HT1080 (cell line): ENCODE results near the gene DAPK2. TPM values are rescaled to one million over a fixed set of nuclear protein-coding genes. Genes with fewer than 3 reads are reported as not detected.

Experiments
- DNase-seq: peaks from one replicate; pipeline ENCODE4 v3.0.0-alpha.2; 2015; ENCODE audit warnings: low read depth
- total RNA-seq: library from RNA; depleted of rRNA; stranded (reverse); fragments of >200 nt; shearing (Covaris generic); gene quantifications from 2 replicates; pipeline ENCODE4 v1.2.3, GENCODE V29; 2014

DAPK2 gene
- total RNA-seq, 1 experiment from 2014 or later: 0.43 TPM

- DNase-seq: no peak
Observed at GRCh38 chr15:63998489-63998888, 47.8 kb downstream of the DAPK2 start.

- peak; percentile 33 for DNase-seq
Observed at GRCh38 chr15:63997715-63998442, 48.4 kb downstream of the DAPK2 start.

DNA sequence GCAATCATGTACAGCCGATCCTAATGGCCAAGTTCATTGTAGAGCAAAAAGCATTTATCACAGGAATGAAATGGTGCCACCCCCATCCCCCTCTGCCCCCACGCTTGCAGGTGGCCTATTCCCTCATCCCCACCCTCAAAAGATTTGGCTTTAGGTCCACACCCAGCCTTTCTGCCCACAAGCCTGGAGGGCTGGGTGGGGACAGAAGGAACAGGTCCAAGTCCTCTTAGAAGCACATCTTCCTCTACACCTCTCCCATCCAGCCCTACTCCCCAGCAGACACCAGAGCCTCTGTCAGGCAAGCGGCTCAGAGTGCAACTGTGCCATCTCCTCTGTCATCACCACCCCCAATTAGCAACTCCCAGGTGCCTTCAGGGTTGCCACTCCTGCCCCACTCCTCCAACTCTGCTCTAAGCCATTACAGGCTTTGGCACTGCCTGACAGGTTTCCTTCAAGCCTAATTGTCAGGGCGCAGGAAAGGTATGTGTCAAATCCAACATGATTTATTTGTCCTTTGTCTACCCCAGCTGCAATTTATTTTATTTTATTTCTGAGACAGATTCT, 49.4 kb downstream of the DAPK2 start:
- DNase-seq: no peak

DNA sequence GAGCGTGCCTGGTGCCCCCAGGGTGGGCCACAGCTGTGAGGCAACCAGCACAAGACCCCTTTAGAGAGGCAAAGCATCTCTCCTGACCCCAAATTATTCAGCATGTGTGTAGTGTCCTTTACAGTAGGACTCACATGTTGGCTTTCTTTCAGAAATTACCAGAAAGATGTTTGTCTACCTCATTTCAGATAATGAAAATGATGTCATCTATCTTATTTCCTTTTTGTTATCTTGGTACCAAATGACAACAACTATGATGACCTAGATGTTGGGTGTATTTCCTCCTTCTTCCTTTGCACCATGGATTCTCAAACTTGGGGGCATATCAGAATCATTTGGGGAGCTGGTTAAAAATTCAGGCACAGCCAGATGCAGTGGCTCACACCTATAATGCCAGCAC, 50.5 kb downstream of the DAPK2 start:
- DNase-seq: no peak

- no peak for DNase-seq
Observed at GRCh38 chr15:63994073-63994600, 52.1 kb downstream of the DAPK2 start.

DNA sequence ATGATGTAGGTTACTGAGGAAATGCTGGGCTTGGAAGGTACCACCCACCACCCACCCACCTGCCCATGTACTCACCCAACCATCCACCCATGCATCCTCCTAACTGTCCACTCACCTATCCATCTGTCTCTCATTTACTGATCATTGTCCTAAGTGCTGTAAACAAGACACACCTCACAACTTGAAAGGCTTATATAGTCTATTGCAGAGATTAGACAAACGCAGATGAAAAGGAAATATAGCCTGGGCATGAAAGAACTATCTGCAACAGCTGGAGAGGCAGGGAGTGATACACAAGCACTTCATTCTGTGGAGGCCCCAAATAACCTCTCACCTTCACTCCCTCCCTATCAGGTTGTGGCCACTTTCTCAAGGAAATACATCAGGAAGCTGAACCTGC, 54.0 kb downstream of the DAPK2 start:
- no peak for DNase-seq

DNA sequence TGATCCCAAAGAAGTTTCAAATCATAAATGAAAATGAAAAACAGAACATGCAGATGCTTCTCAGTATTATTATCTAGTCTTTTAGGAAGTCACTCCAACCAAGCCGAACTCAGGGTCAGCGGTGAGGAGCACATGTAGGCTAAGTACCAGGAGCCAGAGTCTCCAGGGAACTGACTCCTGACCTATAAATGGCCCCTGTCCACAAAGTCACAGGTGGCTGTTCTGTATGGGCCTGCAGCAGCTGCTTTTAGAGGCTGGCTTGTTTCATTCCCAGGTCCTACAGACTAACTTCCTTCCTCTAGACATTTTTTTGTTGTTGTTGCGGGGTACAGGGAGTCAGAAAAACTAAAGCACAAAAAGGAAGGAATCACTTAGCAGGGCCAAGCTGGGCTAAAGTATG, 54.6 kb downstream of the DAPK2 start:
- no peak for DNase-seq

- DNase-seq: no peak
Observed at GRCh38 chr15:63990454-63990853, 55.8 kb downstream of the DAPK2 start.

DNA sequence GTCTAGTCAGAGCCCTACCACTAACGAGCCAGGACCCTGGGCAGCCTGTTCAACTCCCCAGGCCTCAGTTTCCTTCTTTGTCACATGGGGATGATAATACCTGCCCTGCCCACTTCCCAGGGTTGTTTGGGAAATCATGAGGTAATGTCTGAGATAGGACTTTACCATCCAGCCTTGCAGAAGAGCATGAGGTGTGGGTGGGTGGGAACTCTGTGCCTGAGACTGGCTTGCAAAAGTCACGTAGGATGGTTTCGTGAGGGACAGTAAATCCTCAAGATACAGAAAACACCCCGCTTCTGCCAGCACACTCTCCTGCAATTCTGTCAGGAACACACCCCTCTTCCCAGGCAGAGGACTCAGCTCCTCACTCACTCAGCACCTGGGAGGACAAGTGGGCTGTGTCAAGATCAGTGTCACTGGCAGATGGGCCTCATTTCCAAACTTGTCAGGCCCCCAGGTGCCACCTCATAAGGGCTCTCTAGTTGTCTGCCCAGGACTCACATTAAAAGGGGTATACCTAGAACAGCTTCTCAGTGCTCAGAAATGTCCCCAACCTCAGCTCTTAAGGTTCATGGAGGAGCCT, 58.4 kb downstream of the DAPK2 start:
- DNase-seq: no peak

DNA sequence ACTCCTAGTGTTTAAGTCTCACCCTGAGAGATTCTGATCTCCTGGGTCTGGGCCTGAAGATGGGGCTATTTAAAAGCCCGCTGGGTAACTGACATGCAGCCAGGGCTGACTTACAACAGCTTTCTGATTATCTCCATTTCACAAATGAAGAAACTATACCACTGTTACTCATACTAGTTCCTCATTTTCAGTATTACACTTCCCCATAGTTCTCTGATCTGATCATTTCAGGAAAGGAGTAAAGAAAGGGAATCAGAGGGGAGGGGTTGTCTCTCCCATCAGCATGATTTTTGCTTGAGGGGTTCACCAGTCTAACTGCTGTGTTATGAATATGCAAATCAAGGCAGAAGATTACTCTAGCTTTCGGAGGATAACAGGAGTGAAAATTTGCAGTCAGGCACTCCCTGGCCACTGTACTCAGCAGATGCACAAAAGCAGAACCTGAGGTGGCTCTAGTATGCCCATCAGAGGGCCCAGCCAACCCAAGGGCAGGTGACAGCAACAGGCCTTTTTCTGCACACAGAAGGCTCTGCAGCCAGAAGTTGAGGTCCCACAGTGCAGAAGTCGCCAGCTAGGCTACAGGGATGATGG, 59.4 kb downstream of the DAPK2 start:
- no peak for DNase-seq

DNA sequence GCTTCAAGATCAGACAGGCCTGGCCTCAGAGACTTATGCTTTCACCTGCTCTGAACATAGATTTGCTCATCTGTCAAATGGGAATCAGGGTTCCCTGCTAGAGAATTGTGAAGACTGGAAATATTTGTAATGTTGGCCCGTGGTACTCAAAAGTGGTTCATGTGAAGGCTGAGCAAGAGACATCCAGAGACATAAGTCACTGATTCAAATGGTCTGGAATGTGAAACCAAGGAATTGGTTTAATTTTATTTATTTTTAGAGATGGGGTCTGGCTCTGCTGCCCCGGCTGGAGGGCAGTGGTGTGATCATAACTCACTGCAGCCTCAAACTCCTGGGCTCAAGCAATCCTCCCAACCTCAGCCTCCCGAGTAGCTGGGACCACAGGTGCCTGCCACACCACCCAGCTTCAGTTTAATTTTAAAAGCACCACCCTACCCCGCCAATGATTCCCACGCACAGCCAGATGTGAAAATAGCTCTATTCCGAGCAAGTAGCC, 60.1 kb downstream of the DAPK2 start:
- DNase-seq: no peak

DNA sequence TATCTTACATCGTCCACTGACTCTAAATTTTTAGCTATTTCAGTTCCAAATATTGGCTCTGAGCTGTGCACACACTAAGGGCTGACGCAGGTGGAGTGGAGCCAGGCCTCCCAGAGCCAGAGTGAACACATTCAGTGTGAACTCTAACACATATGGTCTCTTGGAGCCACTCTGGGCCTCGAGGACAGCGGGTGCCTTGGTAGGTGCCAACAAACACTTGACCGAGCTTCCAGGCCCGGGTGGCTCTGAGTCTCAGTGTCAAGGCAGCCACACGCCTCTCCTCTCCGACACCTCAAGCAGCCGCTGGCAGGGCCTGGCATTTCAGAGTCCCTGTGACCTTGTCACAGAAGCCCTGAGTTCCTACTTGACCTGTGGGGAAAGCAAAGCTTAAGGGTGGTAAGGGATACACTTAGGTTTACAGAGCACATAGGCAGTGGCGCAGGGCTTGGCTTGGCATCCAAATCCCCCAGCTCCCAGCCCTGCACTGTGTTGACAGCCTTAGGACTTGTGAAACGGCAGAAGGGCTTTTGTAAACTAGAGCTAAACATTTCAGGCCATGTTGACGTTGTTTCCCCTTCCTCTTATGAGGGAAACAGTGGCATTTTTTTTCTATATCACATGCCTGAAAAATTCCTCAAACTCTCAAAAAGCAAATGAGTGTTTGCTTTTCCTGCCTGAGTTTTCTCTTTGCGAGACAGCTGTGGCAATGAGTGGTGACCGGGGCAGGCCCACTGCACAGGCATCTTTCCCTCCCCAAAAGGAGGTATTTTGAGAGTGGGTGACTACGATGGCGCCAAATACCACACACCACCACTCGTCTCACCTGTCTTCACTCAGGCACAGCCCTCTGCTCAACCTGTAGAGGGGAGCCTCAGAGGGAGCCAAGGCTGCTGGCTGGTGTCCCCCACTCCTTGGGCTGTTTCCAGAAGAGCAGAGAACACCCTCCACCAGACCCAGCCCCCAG, 60.8 kb downstream of the DAPK2 start:
- DNase-seq: no peak

DNA sequence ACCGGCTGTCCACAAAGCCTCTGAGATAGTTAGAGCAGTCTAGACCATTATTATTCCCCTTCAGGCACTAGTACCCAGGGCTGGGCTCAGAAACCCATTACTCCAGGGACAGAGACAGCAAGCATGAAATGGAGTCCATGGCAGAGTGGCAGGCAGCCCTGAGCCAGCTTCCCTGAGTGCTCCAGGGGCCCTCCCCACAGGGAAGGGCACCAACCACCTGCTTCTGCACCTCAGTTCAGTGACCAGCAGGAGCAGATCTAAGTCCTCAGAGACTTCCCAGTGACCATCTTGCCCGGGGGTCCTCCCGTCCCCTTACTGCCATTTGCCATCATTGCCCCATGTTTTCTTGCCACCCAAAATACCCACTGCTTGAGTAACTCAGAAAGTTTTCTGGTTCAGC, 62.0 kb downstream of the DAPK2 start:
- DNase-seq: no peak

DNA sequence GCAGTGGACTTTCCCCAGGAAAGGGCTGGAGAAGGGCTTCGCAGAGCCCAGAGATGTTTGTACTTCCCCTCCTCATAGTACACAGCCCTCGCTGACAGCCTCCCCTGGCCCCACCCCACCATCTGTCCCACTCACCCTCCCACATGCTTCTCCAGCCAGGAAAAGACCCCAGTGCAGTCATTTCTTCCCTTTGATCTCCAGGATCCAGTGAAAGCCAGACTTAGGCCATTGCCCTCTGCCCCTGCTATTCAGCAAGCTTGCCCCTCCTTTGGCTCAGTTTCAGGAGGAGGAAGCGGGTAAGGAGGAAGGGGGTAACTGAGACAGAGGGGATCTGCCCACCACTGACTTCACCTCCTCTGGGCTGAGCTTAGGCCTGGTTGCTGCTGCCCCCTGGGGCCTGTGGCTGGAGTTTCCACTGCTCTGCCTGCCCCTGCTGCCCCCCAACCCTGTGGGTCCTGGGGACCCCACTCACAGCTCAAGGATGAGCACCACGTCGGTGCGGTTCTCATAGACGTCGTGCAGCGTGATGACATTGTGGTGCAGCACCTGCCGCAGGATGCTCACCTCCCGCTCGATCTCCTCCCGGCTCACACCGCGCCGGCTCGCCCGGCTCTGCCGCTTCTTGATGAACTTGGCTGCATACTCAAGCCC, 63.1 kb downstream of the DAPK2 start:
- no peak for DNase-seq

DNA sequence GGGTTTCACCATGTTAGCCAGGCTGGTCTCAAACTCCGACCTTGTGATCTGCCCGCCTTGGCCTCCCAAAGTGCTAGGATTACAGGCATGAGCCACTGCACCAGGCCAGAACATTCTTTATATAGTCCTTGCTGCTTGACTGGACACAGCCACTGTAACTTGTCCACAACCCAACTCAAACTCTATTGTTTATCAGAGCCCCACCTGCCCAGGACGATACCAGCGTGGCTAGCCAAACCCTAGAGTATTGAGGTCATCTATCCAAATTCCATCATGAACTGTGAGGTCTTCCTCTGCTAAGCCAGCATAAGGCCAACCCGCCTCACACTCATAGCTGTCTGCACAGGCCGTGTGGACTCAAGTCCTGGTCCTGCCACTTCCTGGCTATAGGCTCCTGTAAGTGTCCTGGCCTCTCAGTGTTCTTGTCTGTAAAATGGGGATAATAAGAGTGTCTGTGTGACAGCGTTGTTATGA, 63.9 kb downstream of the DAPK2 start:
- no peak for DNase-seq

GRCh38 chr15:63981596-63982320, 64.5 kb downstream of the DAPK2 start:
- no peak for DNase-seq

DNA sequence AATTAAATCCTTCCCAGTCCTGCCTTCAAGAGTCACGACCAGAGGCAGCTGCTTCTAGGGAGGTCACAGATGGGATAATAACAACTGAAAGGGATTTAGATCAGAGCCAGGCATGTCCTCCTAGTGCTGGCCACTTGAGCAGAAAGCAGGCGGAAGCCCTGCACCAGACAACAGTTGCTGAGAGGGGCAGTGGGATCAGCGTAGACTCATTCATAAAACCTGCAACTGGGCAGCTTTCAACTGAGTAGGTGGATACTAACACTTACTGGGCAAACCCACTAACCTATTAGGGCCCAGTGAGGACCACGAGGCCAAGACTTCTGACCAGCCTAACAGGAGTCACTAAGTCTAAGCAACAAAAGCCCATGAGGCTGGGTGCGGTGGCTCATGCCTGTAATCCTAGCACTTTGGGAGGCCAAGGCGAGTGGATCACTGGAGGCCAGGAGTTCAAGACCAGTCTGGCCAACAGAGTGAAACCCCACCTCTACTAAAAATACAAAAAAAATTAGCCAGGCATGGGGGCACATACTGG, 67.0 kb downstream of the DAPK2 start:
- DNase-seq: no peak

DNA sequence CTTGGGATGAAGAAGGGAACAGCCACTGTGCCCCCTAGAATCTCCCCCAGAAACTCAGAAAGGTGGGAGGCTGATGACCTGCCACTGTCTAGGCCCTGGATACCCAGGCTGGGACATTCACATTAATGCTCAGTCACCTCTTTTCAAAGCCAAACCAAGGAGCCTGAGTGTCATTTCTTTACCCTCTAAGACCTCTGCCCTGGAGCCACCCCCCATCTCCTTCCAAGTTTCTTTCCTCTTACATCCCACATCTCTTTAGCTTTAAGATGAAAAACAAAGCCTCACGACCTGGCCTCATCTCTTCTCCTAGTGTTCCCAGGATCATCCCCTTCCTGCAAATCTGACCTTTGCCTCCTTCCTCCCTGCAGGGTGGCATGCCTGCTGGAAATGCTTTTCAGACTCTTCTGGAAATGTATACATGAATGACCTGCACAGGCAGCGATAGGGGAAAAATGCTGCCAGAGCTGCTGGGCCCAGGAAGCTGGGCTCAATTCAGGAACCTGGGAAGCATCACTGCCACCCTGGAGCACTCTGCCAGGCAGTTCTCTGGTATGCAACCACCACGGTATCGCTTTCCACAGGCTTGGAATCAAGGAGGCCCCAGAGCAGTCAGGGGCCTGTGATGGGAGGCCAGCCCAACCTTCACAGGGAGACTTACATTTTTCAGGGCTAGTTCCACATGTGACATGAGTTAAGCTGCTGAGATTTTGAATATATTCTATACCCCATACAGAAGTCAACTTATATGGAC, 67.6 kb downstream of the DAPK2 start:
- no peak for DNase-seq

GRCh38 chr15:63977119-63977518, 69.2 kb downstream of the DAPK2 start:
- DNase-seq: no peak
